NCI-H2081 (cell line): ENCODE data around the gene COIL.
"Not testable (repeated sequence)": the region's sequence is repeated elsewhere in the genome, so short reads cannot be mapped to it uniquely, and the experiment has no call there.

Source experiments
- DNase-seq, 2 experiments: peaks; one replicate each; lab custom pipeline; 2025; lab: John Stamatoyannopoulos, UW

COIL gene

DNA sequence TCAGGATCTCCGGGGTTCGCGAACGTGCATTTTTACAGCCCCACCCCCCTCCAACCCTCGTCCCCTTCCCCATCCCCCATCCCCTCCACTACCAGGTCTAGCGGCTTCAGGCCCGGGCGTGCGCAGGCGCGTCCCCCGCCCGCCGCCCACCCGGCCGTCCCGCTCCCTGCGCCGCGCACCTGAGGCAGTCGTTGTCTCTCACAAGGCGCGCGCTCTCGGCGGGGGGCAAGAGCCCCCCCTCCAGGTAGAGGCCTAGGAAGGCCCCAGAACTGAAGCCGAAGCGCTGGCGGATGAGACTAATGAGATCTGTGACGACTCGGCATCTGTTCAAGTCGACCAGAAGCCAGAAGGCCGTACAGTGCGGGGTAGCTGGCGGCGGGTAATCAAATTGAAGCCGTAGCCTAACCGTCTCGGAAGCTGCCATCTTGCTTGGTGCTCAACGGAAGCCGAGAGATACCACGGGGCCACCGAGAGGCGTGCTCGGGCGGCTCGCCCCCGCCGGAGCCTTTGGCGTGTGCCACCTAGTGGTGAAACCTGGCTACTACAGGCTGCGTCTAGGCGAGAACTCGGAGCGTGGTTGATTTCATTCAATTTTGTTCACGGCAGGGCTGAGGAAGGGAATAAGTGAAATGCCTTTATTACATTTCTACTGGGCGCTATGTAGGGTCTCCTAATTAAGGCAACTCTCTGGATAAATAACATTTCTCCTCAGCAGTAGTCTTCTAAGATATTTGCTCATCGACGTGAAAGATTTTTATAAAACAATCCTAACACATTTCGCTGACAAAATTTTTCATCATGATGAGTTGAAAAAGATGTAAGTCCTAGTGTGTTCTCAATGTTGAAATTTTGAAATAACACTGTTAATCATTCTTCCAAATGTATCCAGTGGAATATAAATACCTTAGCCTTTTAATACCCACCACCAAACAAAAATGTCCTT, at the start of gene COIL:
Gene COIL (minus strand): TSS at position 455 of the 943 bp plus-strand sequence. CDS start 31 bp downstream, at position 424.
- peak; percentile 91 to 95 for DNase-seq

DNA sequence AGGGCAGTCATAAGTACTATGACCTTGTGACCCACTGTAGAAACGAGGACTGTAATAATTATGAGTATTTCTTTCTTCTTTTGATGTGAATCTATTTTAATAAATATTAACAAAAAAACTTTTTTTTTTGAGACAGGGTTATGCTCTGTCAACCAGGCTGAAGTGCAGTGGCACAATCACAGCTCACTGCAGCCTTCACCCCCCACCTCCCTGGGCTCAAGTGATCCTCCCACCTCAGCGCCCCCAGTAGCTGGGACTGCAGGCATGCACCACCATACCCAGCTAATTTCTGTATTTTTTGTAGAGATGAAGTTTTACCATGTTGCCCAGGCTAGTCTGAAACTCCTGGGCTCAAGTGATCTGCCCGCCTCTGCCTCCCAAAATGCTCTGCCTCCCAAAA, 49.6 kb upstream of the COIL start:
- DNase-seq = no peak

- DNase-seq = peak; percentile 27 to 72
Measured at GRCh38 chr17:57009737-57010445, 49.0 kb upstream of the COIL start.

DNA sequence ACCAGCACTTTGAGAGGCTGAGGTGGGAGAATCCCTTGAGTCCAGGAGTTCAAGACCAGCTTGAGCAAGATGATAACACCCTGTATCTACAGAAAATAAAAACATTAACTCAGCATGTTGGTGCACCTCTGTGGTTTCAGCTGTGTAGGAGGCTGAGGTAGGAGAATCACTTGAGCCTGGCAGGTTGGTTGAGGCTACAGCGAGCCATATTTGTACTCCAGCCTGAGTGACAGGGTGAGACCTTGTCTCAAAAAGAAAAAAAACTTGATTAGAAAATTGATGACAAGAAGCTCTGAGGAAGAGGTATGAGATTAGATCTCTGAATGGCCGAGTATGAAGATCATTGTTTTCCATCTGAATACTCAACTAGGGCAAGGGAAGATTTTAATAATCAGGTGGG, 48.1 kb upstream of the COIL start:
- DNase-seq = no peak

DNA sequence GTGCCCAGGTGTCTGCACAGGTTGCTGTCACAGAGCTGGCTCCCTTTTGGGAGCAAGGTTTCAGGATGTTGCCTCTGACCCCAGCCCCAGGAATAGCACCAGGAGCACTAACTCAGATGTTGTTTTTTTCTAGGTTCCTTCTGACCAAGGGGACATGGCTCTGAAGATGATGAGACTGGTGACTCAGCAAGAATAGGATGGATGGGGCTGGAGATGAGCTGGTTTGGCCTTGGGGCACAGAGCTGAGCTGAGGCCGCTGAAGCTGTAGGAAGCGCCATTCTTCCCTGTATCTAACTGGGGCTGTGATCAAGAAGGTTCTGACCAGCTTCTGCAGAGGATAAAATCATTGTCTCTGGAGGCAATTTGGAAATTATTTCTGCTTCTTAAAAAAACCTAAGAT, 45.2 kb upstream of the COIL start:
- DNase-seq = no peak

DNA sequence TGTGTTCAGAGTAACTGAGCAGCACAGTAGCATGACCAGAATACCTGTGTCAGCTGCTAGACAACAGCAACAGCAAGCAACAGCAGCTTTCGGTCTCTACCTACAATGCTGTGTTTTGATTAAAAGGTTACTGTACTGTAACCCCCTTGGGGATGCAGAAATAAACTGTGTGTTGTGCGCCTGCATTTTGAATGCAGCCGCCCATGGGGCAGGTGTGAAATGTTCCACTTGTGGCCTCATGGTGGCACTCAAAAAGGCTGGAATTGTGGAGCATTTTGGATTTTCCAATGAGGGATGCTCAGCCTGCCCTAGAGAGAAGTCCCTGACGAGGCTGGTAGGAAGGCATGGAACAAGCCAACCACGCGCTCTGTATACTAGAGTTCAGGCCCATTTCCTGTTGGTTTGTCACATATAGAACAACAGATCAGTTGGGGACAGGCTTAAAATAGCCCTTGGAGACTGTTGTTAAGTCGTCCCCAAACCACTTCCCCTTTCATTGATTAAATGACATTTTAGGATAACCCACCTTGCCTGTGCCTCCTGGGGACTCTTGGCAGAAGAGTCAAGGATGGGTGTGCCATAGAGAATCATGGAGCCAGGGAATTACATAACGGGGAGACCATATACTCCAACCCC, 44.2 kb upstream of the COIL start:
- no peak for DNase-seq

- DNase-seq = no peak
Measured at GRCh38 chr17:57002904-57003303, 42.1 kb upstream of the COIL start.

GRCh38 chr17:57001541-57001940, 40.7 kb upstream of the COIL start:
- DNase-seq = no peak

DNA sequence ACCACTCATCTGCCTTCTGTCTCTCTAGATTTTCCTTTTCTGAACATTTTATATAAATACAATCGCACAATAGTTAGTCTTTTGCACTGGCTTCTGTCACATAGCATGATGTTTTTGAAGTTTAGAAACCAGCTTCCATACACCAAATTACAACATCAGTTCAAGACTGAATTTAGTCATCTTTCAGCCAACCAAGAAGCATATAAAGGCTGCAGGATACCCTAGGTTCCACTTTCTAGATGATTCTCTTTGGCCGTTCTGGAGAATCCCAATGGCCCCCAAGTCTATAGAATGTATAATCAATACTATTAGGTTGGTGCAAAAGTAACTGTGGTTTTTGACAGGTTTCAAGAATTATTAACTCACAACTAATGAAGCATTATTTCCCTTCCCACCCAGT, 36.5 kb upstream of the COIL start:
- DNase-seq = no peak

- no peak for DNase-seq
Measured at GRCh38 chr17:56995766-56996165, 34.9 kb upstream of the COIL start.

DNA sequence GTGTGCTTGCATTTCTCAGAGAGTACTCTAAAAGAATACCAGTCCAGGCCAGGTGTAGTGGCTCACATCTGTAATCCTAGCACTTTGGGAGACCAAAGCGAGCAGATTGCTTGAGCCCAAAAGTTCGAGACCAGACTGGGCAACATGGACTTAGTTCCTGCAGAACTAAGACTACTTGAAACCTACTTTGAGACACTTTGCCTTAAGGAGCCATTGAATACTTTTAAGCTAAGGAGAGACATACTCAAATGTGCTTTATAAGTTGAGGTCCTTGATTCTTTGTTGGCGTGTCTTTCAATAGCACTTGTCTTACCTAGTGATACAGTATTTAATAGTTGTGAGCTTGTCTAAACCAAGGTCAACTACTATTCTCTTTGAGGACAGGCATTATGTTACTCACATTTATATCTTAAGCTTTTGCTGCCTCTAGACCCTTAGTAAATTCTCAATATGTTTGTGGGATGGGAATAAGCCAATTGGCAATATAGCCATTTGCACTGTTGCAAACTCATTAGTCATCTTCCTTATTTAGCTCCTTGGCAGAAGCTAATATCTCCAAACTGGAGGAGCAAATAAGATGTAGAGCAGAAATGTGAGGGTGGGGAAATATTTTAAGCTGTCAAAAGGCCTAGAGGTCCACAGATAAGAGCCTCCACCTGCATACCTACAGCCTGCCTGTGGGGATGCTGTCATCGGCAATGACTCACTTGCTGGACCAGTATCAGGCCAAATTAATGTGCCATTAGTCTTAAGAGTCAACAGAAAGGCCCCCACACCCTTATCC, 33.4 kb upstream of the COIL start:
- DNase-seq = no peak

GRCh38 chr17:56992364-56992763, 31.5 kb upstream of the COIL start:
- DNase-seq = no peak

- DNase-seq = no peak
Measured at GRCh38 chr17:56988901-56989572, 28.2 kb upstream of the COIL start.

DNA sequence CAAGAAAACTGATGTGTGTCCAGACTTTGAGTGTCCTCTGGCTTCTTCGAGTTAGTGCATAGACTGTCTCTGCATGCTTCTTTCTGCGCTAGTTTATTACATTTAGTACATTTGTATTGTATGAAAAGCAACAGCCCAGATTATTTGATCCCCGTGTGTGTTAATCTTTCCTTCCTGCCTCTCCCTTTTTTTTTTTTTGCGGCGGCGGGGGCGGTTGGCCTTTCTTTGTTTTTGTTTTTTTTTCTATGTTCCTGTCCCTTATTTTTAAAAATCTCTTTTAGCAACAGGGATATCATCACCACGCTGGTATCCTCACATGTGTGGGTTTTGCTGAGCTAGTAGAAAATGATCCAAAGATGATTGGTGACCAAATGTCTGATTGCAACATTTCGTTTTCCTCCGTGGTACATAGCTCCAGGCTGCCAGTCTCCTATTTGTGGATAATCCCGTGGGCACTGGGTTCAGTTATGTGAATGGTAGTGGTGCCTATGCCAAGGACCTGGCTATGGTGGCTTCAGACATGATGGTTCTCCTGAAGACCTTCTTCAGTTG, 26.5 kb upstream of the COIL start:
- DNase-seq = no peak

- DNase-seq = no peak
Measured at GRCh38 chr17:56985371-56986162, 24.7 kb upstream of the COIL start.

DNA sequence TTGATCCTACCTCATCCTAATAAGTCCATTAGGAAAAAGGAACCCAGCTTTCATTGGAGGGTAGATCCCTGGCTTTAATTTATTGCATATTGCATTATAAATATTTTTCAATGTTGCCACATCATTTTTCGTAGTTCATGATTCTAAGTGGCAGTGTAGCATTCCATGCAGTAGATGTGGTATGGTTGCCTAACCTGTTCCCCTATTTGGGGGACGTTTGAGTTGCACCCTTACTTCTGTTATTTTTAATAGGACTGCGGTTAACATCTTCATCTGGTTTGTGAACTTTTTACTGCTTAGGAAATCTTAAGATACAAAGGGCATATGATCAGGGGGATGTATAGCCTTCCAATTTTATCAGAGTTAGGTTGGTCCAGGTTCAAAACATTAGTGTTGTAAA, 22.5 kb upstream of the COIL start:
- no peak for DNase-seq

- DNase-seq = no peak
Measured at GRCh38 chr17:56982312-56982711, 21.5 kb upstream of the COIL start.

GRCh38 chr17:56980526-56980925, 19.7 kb upstream of the COIL start:
- not testable (repeated sequence) for DNase-seq

- DNase-seq = no peak
Measured at GRCh38 chr17:56979091-56979480, 18.2 kb upstream of the COIL start.

DNA sequence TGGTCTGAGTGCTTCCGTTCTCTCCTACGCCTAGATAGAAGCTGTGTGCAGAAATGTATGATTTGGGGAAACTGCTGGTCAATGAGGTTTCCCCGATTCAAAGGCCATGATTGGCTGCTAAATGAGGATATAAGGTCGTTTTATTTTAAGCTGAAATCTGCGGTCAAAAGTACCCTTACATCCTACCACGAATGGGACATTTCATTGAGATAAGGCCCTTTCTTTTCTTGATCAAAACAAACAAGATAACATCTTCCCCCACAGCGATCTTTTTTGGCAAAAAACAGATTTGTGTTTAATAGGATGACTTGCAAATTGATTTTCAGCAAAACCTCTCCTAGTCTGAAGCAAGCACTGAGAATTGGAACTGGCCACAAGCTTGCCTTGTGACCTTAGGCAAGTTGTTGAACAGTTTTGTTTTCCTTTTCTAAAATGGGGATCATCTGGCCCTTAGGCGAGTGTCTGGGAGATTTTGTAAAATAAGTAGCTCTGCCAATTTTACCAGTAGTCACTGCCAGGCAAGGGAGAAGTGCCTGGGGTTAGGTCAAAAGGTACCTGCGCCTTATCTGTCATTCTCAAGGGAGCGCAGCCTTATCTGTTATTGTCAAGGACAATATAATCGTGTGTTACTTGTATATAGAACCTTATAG, 17.7 kb upstream of the COIL start:
- DNase-seq = no peak
